ENCODE results near the gene CBY2. TPM values are rescaled to one million over a fixed set of nuclear protein-coding genes. Genes with fewer than 3 reads are reported as not detected.

CBY2 gene
- total RNA-seq, 1 donor from 2014 or later: not detected

DNA sequence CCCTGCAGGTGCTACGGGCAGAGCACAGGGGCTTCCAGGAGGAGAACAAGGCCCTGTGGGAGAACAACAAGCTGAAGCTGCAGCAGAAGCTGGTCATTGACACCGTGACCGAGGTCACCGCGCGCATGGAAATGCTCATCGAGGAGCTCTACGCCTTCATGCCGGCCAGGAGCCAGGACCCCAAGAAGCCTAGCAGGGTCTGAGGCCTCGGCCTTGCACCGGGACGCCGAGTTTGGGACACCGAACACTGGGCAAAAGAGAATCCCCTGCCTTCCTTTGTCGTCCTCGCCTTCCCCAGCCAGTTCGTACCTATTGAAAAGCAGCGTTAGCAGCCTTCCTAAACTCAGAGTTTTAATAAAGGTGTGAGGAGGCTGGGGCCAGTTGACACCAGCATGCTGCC, 12.1 kb downstream of the CBY2 start:
- Histone ChIP-seq H3K9ac (ENCODE audit: low read depth in 1 of 3, low read length in 3 of 3) (no peak overlapping the region), H3K9me3 (ENCODE audit: control insufficient read depth in 3 of 3, low read length in 3 of 3) (peaks cover 0 to 2% (median 0%) of the 10 kb centered on the region in 3 donors), H3K36me3 (ENCODE audit: control insufficient read depth in 3 of 3, insufficient read depth in 3 of 3, low read length in 3 of 3) (no peaks in the 10 kb centered on the region), H3K27me3 (ENCODE audit: control insufficient read depth in 3 of 3, insufficient read depth in 3 of 3, low read length in 3 of 3) (no peaks in the 10 kb centered on the region), H3K4me3 (ENCODE audit: low read length in 3 of 3) (no peak overlapping the region), H3K4me1 (ENCODE audit: control insufficient read depth in 3 of 3, insufficient read depth in 3 of 3, low read length in 3 of 3) (no peaks in the 10 kb centered on the region), H3K27ac (ENCODE audit: low read depth, low read length) (no peak overlapping the region)

DNA sequence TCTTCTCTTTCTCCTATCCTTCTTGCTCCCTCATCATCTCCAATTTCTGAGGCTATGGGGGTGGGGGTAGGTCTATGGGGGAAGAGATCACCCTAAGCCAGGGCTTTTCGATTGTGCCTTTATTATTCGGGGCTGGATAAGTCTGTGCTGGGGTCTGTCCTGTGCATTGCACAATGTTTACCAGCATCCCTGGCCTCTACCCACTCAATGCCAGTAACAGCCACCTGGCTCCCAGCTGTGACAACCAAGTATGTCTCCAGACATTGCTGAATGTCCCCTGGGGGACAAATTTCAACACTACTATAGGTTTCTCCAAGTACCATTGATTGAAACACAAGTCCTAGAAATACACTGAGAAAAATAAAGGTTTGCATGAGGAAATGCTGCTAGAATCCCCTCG, 13.2 kb downstream of the CBY2 start:
- Histone ChIP-seq H3K27me3 (ENCODE audit: control insufficient read depth in 3 of 3, insufficient read depth in 3 of 3, low read length in 3 of 3) (no peaks in the 10 kb centered on the region), H3K9ac (ENCODE audit: low read depth in 1 of 3, low read length in 3 of 3) (no peak overlapping the region), H3K4me3 (ENCODE audit: low read length in 3 of 3) (no peak overlapping the region), H3K36me3 (ENCODE audit: control insufficient read depth in 3 of 3, insufficient read depth in 3 of 3, low read length in 3 of 3) (no peaks in the 10 kb centered on the region), H3K4me1 (ENCODE audit: control insufficient read depth in 3 of 3, insufficient read depth in 3 of 3, low read length in 3 of 3) (no peaks in the 10 kb centered on the region), H3K27ac (ENCODE audit: low read depth, low read length) (no peak overlapping the region), H3K9me3 (ENCODE audit: control insufficient read depth in 3 of 3, low read length in 3 of 3) (peaks cover 0 to 2% (median 0%) of the 10 kb centered on the region in 3 donors)

DNA sequence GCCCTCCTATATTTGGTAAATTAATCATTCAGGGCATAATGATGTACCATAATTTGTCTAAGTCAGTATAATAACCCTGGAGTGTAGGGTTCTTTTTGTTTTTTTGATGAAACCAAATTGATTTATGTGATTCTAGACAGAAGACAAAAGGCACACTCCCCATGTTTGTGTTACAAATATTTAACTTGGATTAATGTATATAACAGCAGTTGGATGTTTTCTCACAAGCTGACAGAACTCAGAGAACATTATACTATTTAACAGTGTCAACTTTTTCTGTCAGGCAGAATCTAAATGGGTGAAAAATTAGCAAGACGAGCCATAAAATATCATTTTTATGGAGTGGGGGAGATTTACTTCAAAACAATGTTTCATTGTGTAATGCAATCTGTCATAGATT, 15.2 kb downstream of the CBY2 start:
- Histone ChIP-seq H3K36me3 (ENCODE audit: control insufficient read depth in 3 of 3, insufficient read depth in 3 of 3, low read length in 3 of 3) (no peaks in the 10 kb centered on the region), H3K27me3 (ENCODE audit: control insufficient read depth in 3 of 3, insufficient read depth in 3 of 3, low read length in 3 of 3) (no peaks in the 10 kb centered on the region), H3K4me1 (ENCODE audit: control insufficient read depth in 3 of 3, insufficient read depth in 3 of 3, low read length in 3 of 3) (no peaks in the 10 kb centered on the region), H3K9me3 (ENCODE audit: control insufficient read depth in 3 of 3, low read length in 3 of 3) (peaks cover 0 to 2% (median 0%) of the 10 kb centered on the region in 3 donors), H3K4me3 (ENCODE audit: low read length in 3 of 3) (no peak overlapping the region), H3K9ac (ENCODE audit: low read depth in 1 of 3, low read length in 3 of 3) (no peak overlapping the region), H3K27ac (ENCODE audit: low read depth, low read length) (no peak overlapping the region)

DNA sequence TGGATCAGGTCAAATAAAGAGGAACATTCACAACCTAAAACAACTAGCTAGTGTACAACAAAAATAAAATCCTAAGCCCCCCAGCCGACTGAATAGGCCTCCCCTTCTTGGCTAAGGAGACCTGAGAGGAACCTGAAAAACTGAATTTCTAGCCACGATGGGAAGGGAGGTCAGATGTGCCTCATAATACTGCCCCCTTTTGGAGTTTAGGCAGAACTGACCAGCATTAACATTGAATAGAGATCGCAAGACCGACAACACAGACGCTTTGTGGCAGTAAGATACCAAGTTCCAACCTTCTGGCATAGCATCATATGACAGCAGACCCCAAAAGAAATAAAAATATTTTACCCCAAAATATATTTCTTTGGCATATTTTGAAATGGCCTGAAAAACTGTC, 15.9 kb downstream of the CBY2 start:
- Histone ChIP-seq H3K27me3 (ENCODE audit: control insufficient read depth in 3 of 3, insufficient read depth in 3 of 3, low read length in 3 of 3) (no peaks in the 10 kb centered on the region), H3K36me3 (ENCODE audit: control insufficient read depth in 3 of 3, insufficient read depth in 3 of 3, low read length in 3 of 3) (no peaks in the 10 kb centered on the region), H3K9ac (ENCODE audit: low read depth in 1 of 3, low read length in 3 of 3) (no peak overlapping the region), H3K27ac (ENCODE audit: low read depth, low read length) (no peak overlapping the region), H3K4me3 (ENCODE audit: low read length in 3 of 3) (no peak overlapping the region), H3K4me1 (ENCODE audit: control insufficient read depth in 3 of 3, insufficient read depth in 3 of 3, low read length in 3 of 3) (no peaks in the 10 kb centered on the region), H3K9me3 (ENCODE audit: control insufficient read depth in 3 of 3, low read length in 3 of 3) (peaks cover 0 to under 1% (median 0%) of the 10 kb centered on the region in 3 donors)

DNA sequence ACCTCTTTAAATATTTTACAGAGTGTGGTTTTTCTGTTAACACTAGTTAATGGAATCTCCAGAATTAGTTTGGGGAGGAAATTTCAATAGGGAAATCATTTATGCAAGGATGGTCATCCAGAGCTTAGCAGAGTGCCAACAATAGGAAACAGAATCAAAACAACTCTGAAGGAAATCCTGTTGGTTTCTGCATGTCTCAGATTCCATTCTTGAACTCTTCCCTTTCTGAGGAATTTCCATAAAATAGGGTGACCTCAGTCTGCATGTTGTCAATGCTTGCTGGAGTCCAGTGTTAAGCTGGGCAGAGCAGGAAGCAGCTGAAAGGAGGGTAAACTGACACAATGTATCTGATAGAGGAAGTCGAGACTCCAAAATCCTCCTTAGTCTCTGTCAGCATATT, 16.9 kb downstream of the CBY2 start:
- Histone ChIP-seq H3K4me1 (ENCODE audit: control insufficient read depth in 3 of 3, insufficient read depth in 3 of 3, low read length in 3 of 3) (no peaks in the 10 kb centered on the region), H3K27ac (ENCODE audit: low read depth, low read length) (no peak overlapping the region), H3K9me3 (ENCODE audit: control insufficient read depth in 3 of 3, low read length in 3 of 3) (no peaks in the 10 kb centered on the region), H3K36me3 (ENCODE audit: control insufficient read depth in 3 of 3, insufficient read depth in 3 of 3, low read length in 3 of 3) (no peaks in the 10 kb centered on the region), H3K27me3 (ENCODE audit: control insufficient read depth in 3 of 3, insufficient read depth in 3 of 3, low read length in 3 of 3) (no peaks in the 10 kb centered on the region), H3K4me3 (ENCODE audit: low read length in 3 of 3) (no peak overlapping the region), H3K9ac (ENCODE audit: low read depth in 1 of 3, low read length in 3 of 3) (no peak overlapping the region)

DNA sequence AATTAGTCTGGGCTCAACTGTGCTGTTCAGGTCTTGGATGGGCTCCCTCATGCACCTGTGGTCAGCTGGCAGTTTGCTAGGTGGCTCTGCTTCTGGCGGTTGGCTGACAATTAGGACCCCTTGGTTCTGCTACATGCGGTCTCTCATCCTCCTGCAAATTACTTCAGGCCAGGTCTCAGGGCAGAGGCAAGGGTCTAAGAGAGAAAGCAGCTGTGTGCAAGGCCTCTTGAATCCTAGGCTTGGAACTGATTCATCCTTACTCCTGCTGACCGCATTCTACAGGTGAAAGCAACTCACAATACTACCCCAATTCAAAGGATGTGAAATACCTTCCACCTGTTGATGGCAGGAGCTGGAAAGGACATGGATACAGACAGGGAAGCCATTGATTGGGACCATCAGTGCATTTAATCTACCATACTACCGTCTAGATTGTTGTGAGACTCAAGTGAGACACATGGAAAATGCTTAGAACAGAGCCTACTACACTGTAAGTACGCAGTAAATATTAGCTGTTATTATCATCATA, 19.1 kb downstream of the CBY2 start:
- H3K27ac ChIP-seq (ENCODE audit: low read depth, low read length): no peak overlapping the region
- no peaks in the 10 kb centered on the region for H3K9me3 ChIP-seq (ENCODE audit: control insufficient read depth in 3 of 3, low read length in 3 of 3)
- no peaks in the 10 kb centered on the region for H3K27me3 ChIP-seq (ENCODE audit: control insufficient read depth in 3 of 3, insufficient read depth in 3 of 3, low read length in 3 of 3)
- H3K9ac ChIP-seq (ENCODE audit: low read depth in 1 of 3, low read length in 3 of 3): no peak overlapping the region
- no peaks in the 10 kb centered on the region for H3K36me3 ChIP-seq (ENCODE audit: control insufficient read depth in 3 of 3, insufficient read depth in 3 of 3, low read length in 3 of 3)
- H3K4me3 ChIP-seq (ENCODE audit: low read length in 3 of 3): no peak overlapping the region
- H3K4me1 ChIP-seq (ENCODE audit: control insufficient read depth in 3 of 3, insufficient read depth in 3 of 3, low read length in 3 of 3): no peaks in the 10 kb centered on the region

DNA sequence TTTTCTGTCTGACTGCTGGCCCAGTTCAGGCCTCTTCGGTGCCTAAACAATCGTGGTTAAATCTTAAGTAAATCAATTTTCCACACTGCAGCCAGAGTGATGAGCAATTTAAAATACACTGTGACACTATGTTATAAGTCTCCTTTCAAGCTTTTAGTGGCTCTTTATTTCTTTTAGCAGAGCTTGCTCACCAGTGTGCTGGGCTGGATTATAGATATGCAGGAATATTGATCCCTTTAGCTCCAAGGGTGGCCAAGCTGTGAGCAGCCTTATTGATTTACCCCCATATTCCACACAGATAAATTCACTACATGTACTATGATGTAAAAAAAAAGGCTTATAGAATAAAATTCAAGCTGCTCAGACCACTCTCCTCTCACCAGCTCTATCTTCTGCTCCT, 21.7 kb downstream of the CBY2 start:
- Histone ChIP-seq H3K27ac (ENCODE audit: low read depth, low read length) (no peak overlapping the region), H3K4me1 (ENCODE audit: control insufficient read depth in 3 of 3, insufficient read depth in 3 of 3, low read length in 3 of 3) (no peaks in the 10 kb centered on the region), H3K9ac (ENCODE audit: low read depth in 1 of 3, low read length in 3 of 3) (no peak overlapping the region), H3K36me3 (ENCODE audit: control insufficient read depth in 3 of 3, insufficient read depth in 3 of 3, low read length in 3 of 3) (no peaks in the 10 kb centered on the region), H3K4me3 (ENCODE audit: low read length in 3 of 3) (no peak overlapping the region), H3K27me3 (ENCODE audit: control insufficient read depth in 3 of 3, insufficient read depth in 3 of 3, low read length in 3 of 3) (no peaks in the 10 kb centered on the region), H3K9me3 (ENCODE audit: control insufficient read depth in 3 of 3, low read length in 3 of 3) (no peaks in the 10 kb centered on the region)

DNA sequence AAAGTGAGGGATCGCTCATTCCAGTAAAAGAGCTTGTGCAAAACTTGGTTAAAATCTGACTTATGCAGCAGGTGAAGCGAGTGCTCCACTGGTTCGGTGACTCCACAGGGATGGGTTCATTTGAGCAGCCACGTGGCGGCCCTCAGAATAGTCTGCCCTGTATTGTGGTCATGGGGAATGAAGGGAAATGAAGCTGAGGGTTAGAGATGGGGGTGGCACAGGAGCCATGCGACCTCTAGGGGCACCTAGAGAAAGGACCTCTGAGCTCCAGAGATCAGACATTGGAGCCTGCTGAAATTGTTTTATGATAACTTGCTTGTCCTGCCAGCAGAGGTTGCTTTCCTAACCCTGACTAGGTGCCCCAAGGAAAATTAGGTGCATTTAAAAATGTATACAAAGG, 26.6 kb downstream of the CBY2 start:
- H3K9me3 ChIP-seq (ENCODE audit: control insufficient read depth in 3 of 3, low read length in 3 of 3): no peaks in the 10 kb centered on the region
- no peak overlapping the region for H3K4me3 ChIP-seq (ENCODE audit: low read length in 3 of 3)
- H3K27me3 ChIP-seq (ENCODE audit: control insufficient read depth in 3 of 3, insufficient read depth in 3 of 3, low read length in 3 of 3): no peaks in the 10 kb centered on the region
- no peaks in the 10 kb centered on the region for H3K36me3 ChIP-seq (ENCODE audit: control insufficient read depth in 3 of 3, insufficient read depth in 3 of 3, low read length in 3 of 3)
- no peaks in the 10 kb centered on the region for H3K4me1 ChIP-seq (ENCODE audit: control insufficient read depth in 3 of 3, insufficient read depth in 3 of 3, low read length in 3 of 3)
- no peak overlapping the region for H3K27ac ChIP-seq (ENCODE audit: low read depth, low read length)
- no peak overlapping the region for H3K9ac ChIP-seq (ENCODE audit: low read depth in 1 of 3, low read length in 3 of 3)

DNA sequence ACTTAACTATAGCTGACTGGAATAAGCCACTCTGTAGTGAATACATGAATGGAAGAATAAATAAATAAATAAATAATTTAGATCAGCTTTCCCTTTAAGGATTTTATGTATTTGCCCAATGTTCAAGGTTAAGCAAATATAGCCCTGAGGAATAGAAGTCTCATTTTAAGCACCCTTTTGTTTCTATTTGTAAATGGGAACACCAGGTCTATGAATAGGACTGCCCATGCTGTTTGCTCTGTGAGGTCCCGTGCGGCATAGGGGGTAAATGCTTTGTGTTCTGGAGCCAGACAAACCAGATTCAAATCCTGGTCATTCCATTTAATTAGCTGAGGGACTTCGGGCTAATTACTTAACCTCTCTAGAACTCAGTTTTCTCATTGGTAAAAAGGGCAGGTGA, 29.3 kb downstream of the CBY2 start:
- no peaks in the 10 kb centered on the region for H3K9me3 ChIP-seq (ENCODE audit: control insufficient read depth in 3 of 3, low read length in 3 of 3)
- H3K9ac ChIP-seq (ENCODE audit: low read depth in 1 of 3, low read length in 3 of 3): no peak overlapping the region
- no peaks in the 10 kb centered on the region for H3K36me3 ChIP-seq (ENCODE audit: control insufficient read depth in 3 of 3, insufficient read depth in 3 of 3, low read length in 3 of 3)

DNA sequence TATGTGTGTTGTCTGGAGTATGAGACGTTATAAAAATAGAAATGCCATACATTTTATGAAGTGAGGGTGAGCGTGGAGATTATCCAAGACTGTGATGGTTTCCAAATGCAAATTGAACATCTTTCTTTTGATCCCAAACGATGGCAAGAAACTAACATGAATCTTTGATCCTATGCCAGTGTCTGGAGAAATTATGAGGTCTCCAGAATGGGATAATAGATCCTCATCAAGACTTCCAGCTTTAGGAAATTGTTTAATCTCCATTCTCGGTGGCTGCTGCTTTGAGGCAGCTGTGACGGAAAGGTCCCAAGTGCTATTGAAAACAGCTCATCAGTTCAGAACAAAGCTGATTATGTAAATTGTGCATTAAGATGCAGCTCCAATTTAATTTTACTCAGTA, 30.8 kb downstream of the CBY2 start:
- H3K9ac ChIP-seq (ENCODE audit: low read depth in 1 of 3, low read length in 3 of 3): no peak overlapping the region
- no peaks in the 10 kb centered on the region for H3K36me3 ChIP-seq (ENCODE audit: control insufficient read depth in 3 of 3, insufficient read depth in 3 of 3, low read length in 3 of 3)
- no peak overlapping the region for H3K4me3 ChIP-seq (ENCODE audit: low read length in 3 of 3)
- no peaks in the 10 kb centered on the region for H3K27me3 ChIP-seq (ENCODE audit: control insufficient read depth in 3 of 3, insufficient read depth in 3 of 3, low read length in 3 of 3)
- H3K4me1 ChIP-seq (ENCODE audit: control insufficient read depth in 3 of 3, insufficient read depth in 3 of 3, low read length in 3 of 3): no peaks in the 10 kb centered on the region
- no peaks in the 10 kb centered on the region for H3K9me3 ChIP-seq (ENCODE audit: control insufficient read depth in 3 of 3, low read length in 3 of 3)
- H3K27ac ChIP-seq (ENCODE audit: low read depth, low read length): no peak overlapping the region

More for the DNA sequence above, 29.3 kb downstream of the CBY2 start:
- H3K27ac ChIP-seq (ENCODE audit: low read depth, low read length): no peak overlapping the region
- no peaks in the 10 kb centered on the region for H3K27me3 ChIP-seq (ENCODE audit: control insufficient read depth in 3 of 3, insufficient read depth in 3 of 3, low read length in 3 of 3)
- no peak overlapping the region for H3K4me3 ChIP-seq (ENCODE audit: low read length in 3 of 3)
- no peaks in the 10 kb centered on the region for H3K4me1 ChIP-seq (ENCODE audit: control insufficient read depth in 3 of 3, insufficient read depth in 3 of 3, low read length in 3 of 3)

DNA sequence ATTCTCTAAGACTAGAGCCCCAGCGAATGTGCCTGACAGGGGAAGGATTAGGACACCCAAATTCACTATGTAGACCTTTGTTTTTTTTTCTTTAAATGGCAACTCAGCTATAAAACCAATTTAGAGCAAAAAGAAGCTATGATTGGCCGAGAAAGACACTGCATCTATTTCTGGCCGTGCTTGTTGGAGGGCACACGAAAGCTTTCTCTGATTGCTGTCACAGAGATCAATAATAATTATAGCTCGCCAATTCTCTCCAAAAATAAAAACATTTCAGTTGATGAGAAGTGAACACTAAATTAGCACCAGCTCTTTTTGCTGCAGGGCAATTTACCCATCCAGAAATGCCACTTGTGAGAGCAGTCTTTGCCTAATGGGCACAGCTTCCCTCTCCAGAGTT, 31.2 kb downstream of the CBY2 start:
- no peak overlapping the region for H3K27ac ChIP-seq (ENCODE audit: low read depth, low read length)
- H3K9ac ChIP-seq (ENCODE audit: low read depth in 1 of 3, low read length in 3 of 3): no peak overlapping the region
- no peaks in the 10 kb centered on the region for H3K9me3 ChIP-seq (ENCODE audit: control insufficient read depth in 3 of 3, low read length in 3 of 3)
- H3K27me3 ChIP-seq (ENCODE audit: control insufficient read depth in 3 of 3, insufficient read depth in 3 of 3, low read length in 3 of 3): no peaks in the 10 kb centered on the region
- no peaks in the 10 kb centered on the region for H3K4me1 ChIP-seq (ENCODE audit: control insufficient read depth in 3 of 3, insufficient read depth in 3 of 3, low read length in 3 of 3)
- no peak overlapping the region for H3K4me3 ChIP-seq (ENCODE audit: low read length in 3 of 3)
- H3K36me3 ChIP-seq (ENCODE audit: control insufficient read depth in 3 of 3, insufficient read depth in 3 of 3, low read length in 3 of 3): no peaks in the 10 kb centered on the region

Measured in skeletal muscle tissue (tissue), 4 donors.